Progenitor cell of endocrine pancreas (in vitro differentiated cells): ENCODE results near the gene MARCHF3. TPM values are rescaled to one million over a fixed set of nuclear protein-coding genes. Genes with fewer than 3 reads are reported as not detected.
"Not testable (repeated sequence)": the region's sequence is repeated elsewhere in the genome, so short reads cannot be mapped to it uniquely, and the experiment has no call there.

Source experiments
- DNase-seq: peaks from one replicate; pipeline ENCODE4 v3.0.0; 2021; ENCODE audit warnings: low spot score; ENCODE audit not compliant: unreplicated experiment
- H3K27ac Mint-ChIP-seq: 2 replicates; pipeline ENCODE4 v1.8.0; 2021; ENCODE audit warnings: mild to moderate bottlenecking, moderate library complexity, mixed read lengths
- H3K27me3 Mint-ChIP-seq: 2 replicates; pipeline ENCODE4 v1.8.0; 2021; ENCODE audit warnings: mixed read lengths
- H3K36me3 Mint-ChIP-seq: 2 replicates; pipeline ENCODE4 v1.8.0; 2022; ENCODE audit warnings: mixed read lengths; ENCODE audit not compliant: insufficient read depth
- H3K4me1 Mint-ChIP-seq: 2 replicates; pipeline ENCODE4 v1.8.0; 2021; ENCODE audit warnings: low read depth, mixed read lengths
- H3K4me3 Mint-ChIP-seq: 2 replicates; pipeline ENCODE4 v1.8.0; 2021; ENCODE audit warnings: low read depth, mild to moderate bottlenecking, moderate library complexity, mixed read lengths
- H3K9me3 Mint-ChIP-seq: 2 replicates; pipeline ENCODE4 v1.8.0; 2021; ENCODE audit warnings: low read depth, mixed read lengths
- total RNA-seq: library from RNA; stranded (reverse); gene quantifications from 2 replicates; pipeline ENCODE4 v1.2.1, GENCODE V29; 2021
- TF ChIP-seq, protein P1 (sequence below): fragments of 200-600 bp; sonication (generic); IDR thresholded peaks from one replicate; pipeline ENCODE4 v1.5.0; 2021; ENCODE audit warnings: antibody characterized with exemption, mild to moderate bottlenecking; ENCODE audit not compliant: unreplicated experiment

The MARCHF3 gene
- total RNA-seq, 1 donor from 2014 or later = 11.6 TPM

DNA sequence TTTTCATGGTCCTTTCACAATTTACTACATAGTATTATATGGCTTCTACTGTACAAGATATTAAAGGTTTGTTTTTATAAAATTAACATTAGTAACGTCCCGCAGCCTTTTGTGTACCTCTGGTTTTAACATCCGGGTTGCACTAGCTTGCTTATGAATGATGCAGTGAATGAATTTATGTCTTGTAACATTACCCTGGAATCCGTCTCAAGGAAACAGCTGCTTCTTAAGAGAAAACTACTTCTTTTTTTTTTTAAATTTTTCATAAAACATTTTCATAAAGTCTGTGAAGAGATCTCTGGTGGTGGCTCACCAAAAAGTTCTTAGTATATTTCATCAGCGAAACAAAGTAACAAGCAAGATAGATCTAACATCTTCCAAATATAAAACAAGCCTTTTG lies 23.6 kb downstream of the MARCHF3 start:
- no peak overlapping the region for H3K27ac Mint-ChIP-seq
- H3K4me3 Mint-ChIP-seq = no peak overlapping the region
- TF ChIP-seq, protein P1, sequence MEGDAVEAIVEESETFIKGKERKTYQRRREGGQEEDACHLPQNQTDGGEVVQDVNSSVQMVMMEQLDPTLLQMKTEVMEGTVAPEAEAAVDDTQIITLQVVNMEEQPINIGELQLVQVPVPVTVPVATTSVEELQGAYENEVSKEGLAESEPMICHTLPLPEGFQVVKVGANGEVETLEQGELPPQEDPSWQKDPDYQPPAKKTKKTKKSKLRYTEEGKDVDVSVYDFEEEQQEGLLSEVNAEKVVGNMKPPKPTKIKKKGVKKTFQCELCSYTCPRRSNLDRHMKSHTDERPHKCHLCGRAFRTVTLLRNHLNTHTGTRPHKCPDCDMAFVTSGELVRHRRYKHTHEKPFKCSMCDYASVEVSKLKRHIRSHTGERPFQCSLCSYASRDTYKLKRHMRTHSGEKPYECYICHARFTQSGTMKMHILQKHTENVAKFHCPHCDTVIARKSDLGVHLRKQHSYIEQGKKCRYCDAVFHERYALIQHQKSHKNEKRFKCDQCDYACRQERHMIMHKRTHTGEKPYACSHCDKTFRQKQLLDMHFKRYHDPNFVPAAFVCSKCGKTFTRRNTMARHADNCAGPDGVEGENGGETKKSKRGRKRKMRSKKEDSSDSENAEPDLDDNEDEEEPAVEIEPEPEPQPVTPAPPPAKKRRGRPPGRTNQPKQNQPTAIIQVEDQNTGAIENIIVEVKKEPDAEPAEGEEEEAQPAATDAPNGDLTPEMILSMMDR = no peak
- peaks cover 1% of the 10 kb centered on the region for H3K36me3 Mint-ChIP-seq
- no peak for DNase-seq
- H3K4me1 Mint-ChIP-seq = peaks cover 15% of the 10 kb centered on the region
- H3K9me3 Mint-ChIP-seq = peaks cover 8% of the 10 kb centered on the region
- H3K27me3 Mint-ChIP-seq = no peaks in the 10 kb centered on the region

- H3K4me3 Mint-ChIP-seq, DNase-seq, H3K27ac Mint-ChIP-seq, H3K27me3 Mint-ChIP-seq, H3K36me3 Mint-ChIP-seq, H3K9me3 Mint-ChIP-seq: not testable (repeated sequence)
- H3K4me1 Mint-ChIP-seq = peaks cover 17% of the 10 kb centered on the region
These were observed 25.1 kb downstream of the MARCHF3 start for GRCh38 chr5:127005282-127005681.

- TF ChIP-seq, protein P1 = no peak
- Mint-ChIP-seq H3K9me3 (peaks cover 4% of the 10 kb centered on the region), H3K36me3 (peaks cover 1% of the 10 kb centered on the region), H3K27ac (no peak overlapping the region), H3K27me3 (no peaks in the 10 kb centered on the region), H3K4me3 (no peak overlapping the region), H3K4me1 (peaks cover 17% of the 10 kb centered on the region)
- no peak for DNase-seq
These were observed 25.6 kb downstream of the MARCHF3 start for GRCh38 chr5:127004721-127005120.

DNA sequence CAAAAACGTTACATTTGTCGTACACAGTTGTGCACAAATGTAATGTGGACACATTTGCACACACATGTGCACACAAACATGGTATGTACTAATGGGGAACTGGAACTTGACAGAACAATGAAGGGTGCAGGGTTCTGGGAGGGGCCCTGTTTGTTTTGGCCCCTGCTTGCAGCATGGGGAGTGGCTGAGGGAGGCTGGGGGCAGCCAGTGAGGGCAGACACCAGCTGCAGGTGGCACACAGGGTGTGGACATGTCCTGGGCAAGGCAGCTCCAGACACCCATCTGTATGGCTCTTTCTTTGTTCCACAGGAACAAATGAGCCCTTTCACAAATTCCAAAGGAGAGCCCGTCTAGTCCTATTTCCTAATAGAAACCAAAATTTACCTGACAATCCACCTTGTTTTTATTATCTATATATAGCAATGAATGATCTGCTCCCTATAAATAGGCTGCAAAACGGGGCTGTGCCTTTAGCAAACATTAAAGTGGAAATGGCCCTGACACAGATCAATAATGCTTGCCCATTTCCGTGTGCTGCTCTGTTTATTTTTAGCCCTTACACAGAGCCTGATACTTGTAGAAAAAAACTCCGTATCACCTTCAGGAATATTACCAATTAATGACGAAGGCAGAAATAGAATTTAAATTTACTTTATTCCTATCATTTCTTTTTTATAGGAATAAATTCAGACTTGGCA lies 26.4 kb downstream of the MARCHF3 start:
- DNase-seq = no peak
- TF ChIP-seq, protein P1 = no peak
- Mint-ChIP-seq H3K27ac (peak overlapping the region; percentile 84), H3K27me3 (no peaks in the 10 kb centered on the region), H3K9me3 (peaks cover 4% of the 10 kb centered on the region), H3K36me3 (peaks cover 1% of the 10 kb centered on the region), H3K4me1 (peaks cover 18% of the 10 kb centered on the region), H3K4me3 (no peak overlapping the region)

- peaks cover 4% of the 10 kb centered on the region for H3K9me3 Mint-ChIP-seq
- H3K27ac Mint-ChIP-seq = no peak overlapping the region
- no peaks in the 10 kb centered on the region for H3K27me3 Mint-ChIP-seq
- no peak for DNase-seq
- TF ChIP-seq, protein P1 = no peak
- peaks cover 20% of the 10 kb centered on the region for H3K4me1 Mint-ChIP-seq
- peaks cover 1% of the 10 kb centered on the region for H3K36me3 Mint-ChIP-seq
- no peak overlapping the region for H3K4me3 Mint-ChIP-seq
These were observed 28.0 kb downstream of the MARCHF3 start for GRCh38 chr5:127002390-127002789.
